Neural progenitor cell (in vitro differentiated cells): ENCODE results near the gene CEP89.

Source experiments
- CTCF ChIP-seq: fragments of 200-600 bp; sonication (generic); IDR thresholded peaks from 2 replicates; pipeline ENCODE4 v1.5.1; 2017; ENCODE audit warnings: antibody characterized with exemption, mild to moderate bottlenecking
- EZH2phosphoT487 ChIP-seq: fragments of 200-600 bp; sonication (generic); IDR thresholded peaks from 2 replicates; pipeline ENCODE4 v1.6.1; 2017; ENCODE audit warnings: antibody characterized with exemption

- TF ChIP-seq CTCF: no peak
- no peak for TF ChIP-seq EZH2phosphoT487
Measured at GRCh38 chr19:32916969-32917615, 54.7 kb downstream of the CEP89 start.
